Esophagus squamous epithelium (tissue), 4 donors: ENCODE measurements around the gene COL1A1.

Experiments used
- CTCF ChIP-seq, 6 experiments: fragments of 450-650 bp in 4 of 6; fragments of 200-600 bp in 2 of 6; sonication (generic) in 2 of 6; IDR thresholded peaks; one replicate each; pipeline ENCODE4 v1.5.1; 2016 to 2019; ENCODE audit warnings: antibody characterized with exemption in 6 of 6, mild to moderate bottlenecking in 4 of 6, moderate library complexity in 4 of 6
- POLR2A ChIP-seq, 4 donors: fragments of 450-650 bp; IDR thresholded peaks; one replicate each; pipeline ENCODE4 v1.6.1; 2017; ENCODE audit warnings: antibody characterized with exemption in 4 of 4, mild to moderate bottlenecking in 4 of 4, moderate library complexity in 3 of 4

- no peak for TF ChIP-seq CTCF (IDR thresholded peaks at IDR 0.05)
- no peak for TF ChIP-seq POLR2A (IDR thresholded peaks at IDR 0.05)
These were observed 19.6 kb downstream of the COL1A1 start for GRCh38 chr17:50181591-50182560.
